ENCODE results near the gene AQP1. TPM values are rescaled to one million over a fixed set of nuclear protein-coding genes. Genes with fewer than 3 reads are reported as not detected.

Gene AQP1
- total and polyA plus RNA-seq, 7 donors: 75.0 to 229 (median 97.8) TPM

GRCh38 chr7:30936650-30937245 is 25.1 kb downstream of the AQP1 start:
- no peak overlapping the region for H3K4me3 ChIP-seq
- no peak for DNase-seq
- ATAC-seq: no peak
- no peaks in the 10 kb centered on the region for H3K9me3 ChIP-seq
- TF ChIP-seq, protein P1, sequence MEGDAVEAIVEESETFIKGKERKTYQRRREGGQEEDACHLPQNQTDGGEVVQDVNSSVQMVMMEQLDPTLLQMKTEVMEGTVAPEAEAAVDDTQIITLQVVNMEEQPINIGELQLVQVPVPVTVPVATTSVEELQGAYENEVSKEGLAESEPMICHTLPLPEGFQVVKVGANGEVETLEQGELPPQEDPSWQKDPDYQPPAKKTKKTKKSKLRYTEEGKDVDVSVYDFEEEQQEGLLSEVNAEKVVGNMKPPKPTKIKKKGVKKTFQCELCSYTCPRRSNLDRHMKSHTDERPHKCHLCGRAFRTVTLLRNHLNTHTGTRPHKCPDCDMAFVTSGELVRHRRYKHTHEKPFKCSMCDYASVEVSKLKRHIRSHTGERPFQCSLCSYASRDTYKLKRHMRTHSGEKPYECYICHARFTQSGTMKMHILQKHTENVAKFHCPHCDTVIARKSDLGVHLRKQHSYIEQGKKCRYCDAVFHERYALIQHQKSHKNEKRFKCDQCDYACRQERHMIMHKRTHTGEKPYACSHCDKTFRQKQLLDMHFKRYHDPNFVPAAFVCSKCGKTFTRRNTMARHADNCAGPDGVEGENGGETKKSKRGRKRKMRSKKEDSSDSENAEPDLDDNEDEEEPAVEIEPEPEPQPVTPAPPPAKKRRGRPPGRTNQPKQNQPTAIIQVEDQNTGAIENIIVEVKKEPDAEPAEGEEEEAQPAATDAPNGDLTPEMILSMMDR (IDR thresholded peaks at IDR 0.05): no peak
- H3K36me3 ChIP-seq (ENCODE audit: insufficient read depth in 1 of 2, low read depth in 1 of 2): no peaks in the 10 kb centered on the region
- peaks cover 3% of the 10 kb centered on the region for H3K4me1 ChIP-seq
- no peaks in the 10 kb centered on the region for H3K27me3 ChIP-seq (ENCODE audit: insufficient read depth in 3 of 3, low read length in 2 of 3)
- H3K27ac ChIP-seq: no peak overlapping the region
- intact Hi-C loops (cut with DNase I): no loop called here

- no peaks in the 10 kb centered on the region for H3K9me3 ChIP-seq
Observed at GRCh38 chr7:30937416-30937815, 25.8 kb downstream of the AQP1 start.

DNA sequence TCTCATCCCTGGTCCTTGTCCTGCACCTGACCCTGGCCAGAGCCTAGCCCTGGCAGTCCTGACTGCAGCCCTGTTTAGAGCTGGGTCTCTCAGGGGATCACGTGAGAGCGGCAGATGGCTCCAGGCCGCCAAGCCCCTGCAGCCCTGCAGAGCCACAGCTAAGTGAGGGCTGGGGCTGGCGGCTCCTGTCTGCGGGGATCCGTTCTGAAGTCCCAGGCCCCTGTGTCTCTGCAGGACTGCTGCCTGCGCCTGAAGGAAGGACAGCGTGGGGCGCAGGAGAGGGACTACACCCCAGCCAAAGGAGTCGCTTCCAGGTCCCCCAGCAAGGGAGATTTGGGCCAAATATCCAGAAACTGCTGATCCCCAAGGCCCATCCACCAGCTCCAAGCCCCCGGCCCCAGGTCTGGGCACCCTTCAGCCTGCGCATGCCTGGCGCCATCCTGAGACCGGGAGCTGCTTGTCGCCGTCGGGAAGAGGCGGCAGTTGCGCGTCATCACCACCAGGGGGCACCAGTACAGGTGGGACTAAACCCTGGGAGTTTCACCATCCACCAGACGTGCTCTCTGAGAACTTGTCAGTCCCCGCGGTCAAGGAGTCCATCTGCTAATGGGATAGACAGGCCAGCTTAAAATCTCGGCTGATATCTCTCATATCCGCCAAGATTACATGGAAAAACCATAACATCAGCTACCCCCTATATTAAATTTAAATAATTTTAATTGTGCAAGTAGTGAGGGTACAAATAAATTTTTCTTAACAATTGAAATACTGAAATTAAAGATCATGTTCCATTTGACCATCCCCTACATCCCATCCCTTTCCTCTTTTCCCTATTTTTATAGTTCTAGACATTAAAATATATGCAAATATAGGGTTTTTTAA is 27.0 kb downstream of the AQP1 start:
- 15 to 18% (median 15%) methylated on average over 24 to 25 of the region's 25 CpGs for WGBS, 3 donors
- H3K4me3 ChIP-seq: no peak overlapping the region
- no peaks in the 10 kb centered on the region for H3K9me3 ChIP-seq
- peaks cover 0 to 6% (median 0%) of the 10 kb centered on the region in 3 donors for H3K27me3 ChIP-seq (ENCODE audit: insufficient read depth in 3 of 3, low read length in 2 of 3)
- peak; percentile 80 to 87 (median 82) for ATAC-seq
- H3K4me1 ChIP-seq: no peaks in the 10 kb centered on the region
- intact Hi-C loops (cut with DNase I): loop anchor here in 1 of 2 donors (2.0 kb wide), 1 partner anchor 184 kb away; no protein-coding TSS in a partner anchor
- H3K27ac ChIP-seq: no peak overlapping the region
- H3K36me3 ChIP-seq (ENCODE audit: insufficient read depth in 1 of 2, low read depth in 1 of 2): no peaks in the 10 kb centered on the region
- DNase-seq: peak; percentile 77 to 88
- TF ChIP-seq, protein P1 (IDR thresholded peaks at IDR 0.05): peak; percentile 97

More at GRCh38 chr7:30937416-30937815, 25.8 kb downstream of the AQP1 start:
- Histone ChIP-seq H3K4me3 (no peak overlapping the region), H3K36me3 (ENCODE audit: insufficient read depth in 1 of 2, low read depth in 1 of 2) (no peaks in the 10 kb centered on the region), H3K27me3 (ENCODE audit: insufficient read depth in 3 of 3, low read length in 2 of 3) (no peaks in the 10 kb centered on the region), H3K27ac (no peak overlapping the region), H3K4me1 (no peaks in the 10 kb centered on the region)
- WGBS, 3 donors: 44 to 57% (median 55%) methylated on average over 3 of the region's 3 CpGs
- ATAC-seq (no peak), DNase-seq (no peak)
- TF ChIP-seq, protein P1 (IDR thresholded peaks at IDR 0.05): no peak
- intact Hi-C loops (cut with DNase I): no loop called here

DNA sequence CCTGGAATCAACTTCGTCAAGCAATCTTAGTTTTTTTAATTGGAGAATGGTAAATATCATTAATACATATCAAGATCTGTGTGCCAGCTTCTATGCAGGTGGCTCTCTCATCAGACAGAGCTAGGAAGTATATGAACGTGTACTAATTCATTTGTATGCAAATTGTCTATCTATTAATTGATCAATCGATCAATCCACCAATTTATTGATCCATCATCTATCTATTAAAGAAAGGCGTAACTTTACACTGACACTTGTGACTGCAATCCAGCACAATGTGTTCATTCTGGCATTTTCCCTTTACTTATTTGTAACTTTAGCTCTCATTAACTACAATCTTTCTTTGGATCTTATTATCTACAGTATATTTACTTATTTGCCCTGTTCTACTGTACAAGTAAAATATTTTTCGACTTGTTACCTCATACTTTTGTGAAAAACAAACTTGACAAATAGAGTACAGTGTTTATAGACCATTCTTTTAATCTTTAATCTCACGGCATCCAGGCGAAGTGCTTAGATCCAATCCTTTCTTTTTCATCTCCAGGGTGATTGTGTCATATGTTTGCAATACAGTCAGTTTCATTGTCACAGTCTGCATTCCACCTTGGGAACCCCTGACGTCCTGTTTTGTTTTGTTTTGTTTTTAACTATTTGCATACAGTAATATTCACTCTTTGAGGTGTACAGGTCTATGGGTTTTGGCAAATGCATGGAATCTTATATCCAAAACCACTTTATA is 30.1 kb downstream of the AQP1 start:
- no peak overlapping the region for H3K27ac ChIP-seq
- H3K4me1 ChIP-seq: no peaks in the 10 kb centered on the region
- H3K27me3 ChIP-seq (ENCODE audit: insufficient read depth in 3 of 3, low read length in 2 of 3): peaks cover 0 to 9% (median 0%) of the 10 kb centered on the region in 3 donors
- intact Hi-C loops (cut with DNase I): no loop called here
- no peak for DNase-seq
- H3K9me3 ChIP-seq: peaks cover 5% of the 10 kb centered on the region
- 63 to 68% (median 67%) methylated on average over 8 of the region's 8 CpGs for WGBS, 3 donors
- H3K36me3 ChIP-seq (ENCODE audit: insufficient read depth in 1 of 2, low read depth in 1 of 2): no peaks in the 10 kb centered on the region
- ATAC-seq: no peak
- H3K4me3 ChIP-seq: no peak overlapping the region
- TF ChIP-seq, protein P1 (IDR thresholded peaks at IDR 0.05): no peak
